Skeletal muscle tissue (tissue), 4 donors: ENCODE results near the gene PPM1D. TPM values are rescaled to one million over a fixed set of nuclear protein-coding genes. Genes with fewer than 3 reads are reported as not detected.
"Not testable (repeated sequence)": the region's sequence is repeated elsewhere in the genome, so short reads cannot be mapped to it uniquely, and the experiment has no call there.

Experiments
- H3K27ac ChIP-seq: one replicate; pipeline ENCODE4 v1.7.0; 2013; ENCODE audit warnings: mild to moderate bottlenecking, low read depth, low read length, inconsistent platforms
- H3K27me3 ChIP-seq, 3 donors: one replicate each; pipeline ENCODE4 v1.7.0; 2013; ENCODE audit warnings: low read length in 3 of 3; ENCODE audit not compliant: control insufficient read depth in 3 of 3, insufficient read depth in 3 of 3
- H3K36me3 ChIP-seq, 3 donors: one replicate each; pipeline ENCODE4 v1.7.0; 2013; ENCODE audit warnings: low read length in 3 of 3; ENCODE audit not compliant: control insufficient read depth in 3 of 3, insufficient read depth in 3 of 3
- H3K4me1 ChIP-seq, 3 donors: one replicate each; pipeline ENCODE4 v1.7.0; 2013; ENCODE audit warnings: low read length in 3 of 3, mild to moderate bottlenecking in 3 of 3; ENCODE audit not compliant: control insufficient read depth in 3 of 3, insufficient read depth in 3 of 3
- H3K4me3 ChIP-seq, 3 donors: one replicate each; pipeline ENCODE4 v1.7.0; 2013; ENCODE audit warnings: low read length in 3 of 3
- H3K9ac ChIP-seq, 3 donors: one replicate each; pipeline ENCODE4 v1.7.0; 2013; ENCODE audit warnings: low read length in 3 of 3, mild to moderate bottlenecking in 3 of 3, moderate library complexity in 2 of 3, low read depth in 1 of 3
- H3K9me3 ChIP-seq, 3 donors: one replicate each; pipeline ENCODE4 v1.7.0; 2013; ENCODE audit warnings: low read length in 3 of 3; ENCODE audit not compliant: control insufficient read depth in 3 of 3
- total RNA-seq: library from RNA; depleted of rRNA; stranded (reverse); fragments of >200 nt; gene quantifications from one replicate; pipeline ENCODE4 v1.2.3, GENCODE V29; 2014
- donor health status: Osteomylitis.

Gene PPM1D
- total RNA-seq, 1 donor from 2014 or later, result 7.3 TPM

GRCh38 chr17:60656499-60656898 lies 56.5 kb downstream of the PPM1D start:
- H3K9ac ChIP-seq, result no peak overlapping the region
- H3K27ac ChIP-seq, result no peak overlapping the region
- no peaks in the 10 kb centered on the region for H3K9me3 ChIP-seq
- H3K36me3 ChIP-seq, result peaks cover 2 to 11% (median 4%) of the 10 kb centered on the region in 3 donors
- H3K4me3 ChIP-seq, result no peak overlapping the region
- H3K4me1 ChIP-seq, result no peaks in the 10 kb centered on the region
- no peaks in the 10 kb centered on the region for H3K27me3 ChIP-seq

GRCh38 chr17:60659156-60659555 lies 59.2 kb downstream of the PPM1D start:
- Histone ChIP-seq H3K4me3 (no peak overlapping the region), H3K4me1 (no peaks in the 10 kb centered on the region), H3K9ac (no peak overlapping the region), H3K27ac (no peak overlapping the region), H3K36me3 (peaks cover 2 to 9% (median 6%) of the 10 kb centered on the region in 3 donors), H3K9me3 (no peaks in the 10 kb centered on the region), H3K27me3 (no peaks in the 10 kb centered on the region)

DNA sequence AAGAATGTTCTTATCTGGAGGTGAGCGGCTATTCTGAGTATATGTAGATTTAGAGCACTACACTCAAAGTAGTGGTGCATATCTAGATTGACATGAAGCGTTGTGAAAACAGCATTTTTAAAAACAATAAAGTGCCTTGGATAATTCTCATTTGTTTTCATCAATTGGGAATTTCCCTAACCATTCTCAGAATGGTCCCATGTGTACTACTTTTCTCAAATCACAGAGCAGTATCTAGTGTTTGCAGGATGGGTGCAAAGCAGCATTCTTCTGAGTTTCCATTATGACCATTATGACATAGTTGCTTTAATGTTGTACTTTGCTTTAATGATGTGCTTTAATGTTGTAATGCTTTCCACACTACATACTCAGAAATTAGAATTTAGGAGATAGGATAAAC lies 61.5 kb downstream of the PPM1D start:
- no peaks in the 10 kb centered on the region for H3K27me3 ChIP-seq
- no peaks in the 10 kb centered on the region for H3K9me3 ChIP-seq
- H3K27ac ChIP-seq, result no peak overlapping the region
- H3K9ac ChIP-seq, result no peak overlapping the region
- H3K36me3 ChIP-seq, result peaks cover 2 to 17% (median 11%) of the 10 kb centered on the region in 3 donors
- no peaks in the 10 kb centered on the region for H3K4me1 ChIP-seq
- H3K4me3 ChIP-seq, result no peak overlapping the region

DNA sequence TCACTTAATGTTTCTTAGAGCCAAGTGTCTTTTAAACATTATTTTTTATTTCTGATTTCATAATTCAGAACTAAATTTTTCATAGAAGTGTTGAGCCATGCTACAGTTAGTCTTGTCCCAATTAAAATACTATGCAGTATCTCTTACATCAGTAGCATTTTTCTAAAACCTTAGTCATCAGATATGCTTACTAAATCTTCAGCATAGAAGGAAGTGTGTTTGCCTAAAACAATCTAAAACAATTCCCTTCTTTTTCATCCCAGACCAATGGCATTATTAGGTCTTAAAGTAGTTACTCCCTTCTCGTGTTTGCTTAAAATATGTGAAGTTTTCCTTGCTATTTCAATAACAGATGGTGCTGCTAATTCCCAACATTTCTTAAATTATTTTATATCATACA lies 64.0 kb downstream of the PPM1D start:
- Histone ChIP-seq H3K4me3 (no peak overlapping the region), H3K9ac (no peak overlapping the region), H3K27me3 (no peaks in the 10 kb centered on the region), H3K4me1 (no peaks in the 10 kb centered on the region), H3K36me3 (peaks cover 0 to 9% (median 8%) of the 10 kb centered on the region in 3 donors), H3K9me3 (no peaks in the 10 kb centered on the region), H3K27ac (no peak overlapping the region)

GRCh38 chr17:60665602-60666001 lies 65.6 kb downstream of the PPM1D start:
- no peaks in the 10 kb centered on the region for H3K4me1 ChIP-seq
- H3K27ac ChIP-seq, result no peak overlapping the region
- no peaks in the 10 kb centered on the region for H3K27me3 ChIP-seq
- peaks cover 0 to 9% (median 8%) of the 10 kb centered on the region in 3 donors for H3K36me3 ChIP-seq
- H3K4me3 ChIP-seq, result no peak overlapping the region
- no peaks in the 10 kb centered on the region for H3K9me3 ChIP-seq
- no peak overlapping the region for H3K9ac ChIP-seq

GRCh38 chr17:60668741-60669140 lies 68.7 kb downstream of the PPM1D start:
- not testable (repeated sequence) for H3K4me3 ChIP-seq, H3K4me1 ChIP-seq, H3K9ac ChIP-seq, H3K36me3 ChIP-seq, H3K27me3 ChIP-seq, H3K27ac ChIP-seq, H3K9me3 ChIP-seq

GRCh38 chr17:60671482-60671881 lies 71.5 kb downstream of the PPM1D start:
- Histone ChIP-seq H3K9me3 (peaks cover 0 to 5% (median 2%) of the 10 kb centered on the region in 3 donors), H3K9ac (no peak overlapping the region), H3K27me3 (no peaks in the 10 kb centered on the region), H3K4me1 (no peaks in the 10 kb centered on the region), H3K27ac (no peak overlapping the region), H3K36me3 (no peaks in the 10 kb centered on the region), H3K4me3 (no peak overlapping the region)

DNA sequence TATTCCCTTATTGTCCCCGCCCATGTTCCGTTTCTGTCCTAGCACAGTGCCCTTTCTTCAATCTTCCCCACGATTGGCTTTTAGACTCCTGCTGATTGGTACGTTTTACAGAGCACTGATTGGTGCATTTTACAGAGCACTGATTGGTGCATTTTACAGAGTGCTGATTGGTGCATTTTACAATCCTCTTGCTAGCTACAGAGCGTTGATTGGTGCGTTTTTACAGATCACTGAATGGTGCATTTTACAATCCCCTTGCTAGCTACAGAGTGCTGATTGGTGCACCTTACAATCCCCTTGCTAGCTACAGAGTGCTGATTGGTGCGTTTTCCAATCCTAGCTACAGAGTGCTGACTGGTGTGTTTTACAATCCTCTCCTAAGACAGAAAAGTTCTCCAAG lies 74.6 kb downstream of the PPM1D start:
- H3K27me3 ChIP-seq, H3K27ac ChIP-seq, H3K9ac ChIP-seq, H3K4me3 ChIP-seq, H3K36me3 ChIP-seq, H3K9me3 ChIP-seq: not testable (repeated sequence)
- peaks cover 9 to 13% (median 10%) of the 10 kb centered on the region in 3 donors for H3K4me1 ChIP-seq

DNA sequence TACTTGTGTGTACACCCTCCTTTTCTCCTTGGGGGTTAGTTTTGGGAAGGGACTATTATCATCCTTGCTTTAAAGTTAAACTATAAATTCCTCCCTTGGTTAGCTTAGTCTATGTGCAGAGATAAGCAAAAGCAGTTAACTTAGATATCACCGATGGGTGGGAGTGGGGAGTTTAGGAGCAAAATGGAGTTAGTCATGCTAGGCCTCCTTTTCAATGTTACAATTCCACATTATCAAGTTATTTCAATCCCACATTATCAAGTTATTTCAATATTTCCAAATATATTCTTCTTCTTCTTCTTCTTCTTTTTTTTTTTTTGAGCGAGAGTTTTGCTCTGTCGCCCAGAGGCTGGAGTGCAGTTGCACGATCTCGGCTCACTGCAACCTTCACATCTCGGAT lies 76.0 kb downstream of the PPM1D start:
- Histone ChIP-seq H3K36me3 (peaks cover 0 to 5% (median 0%) of the 10 kb centered on the region in 3 donors), H3K4me1 (peaks cover 9 to 13% (median 10%) of the 10 kb centered on the region in 3 donors), H3K9ac (no peak overlapping the region), H3K4me3 (no peak overlapping the region), H3K27me3 (no peaks in the 10 kb centered on the region), H3K9me3 (peaks cover 0 to 5% (median 2%) of the 10 kb centered on the region in 3 donors), H3K27ac (no peak overlapping the region)

DNA sequence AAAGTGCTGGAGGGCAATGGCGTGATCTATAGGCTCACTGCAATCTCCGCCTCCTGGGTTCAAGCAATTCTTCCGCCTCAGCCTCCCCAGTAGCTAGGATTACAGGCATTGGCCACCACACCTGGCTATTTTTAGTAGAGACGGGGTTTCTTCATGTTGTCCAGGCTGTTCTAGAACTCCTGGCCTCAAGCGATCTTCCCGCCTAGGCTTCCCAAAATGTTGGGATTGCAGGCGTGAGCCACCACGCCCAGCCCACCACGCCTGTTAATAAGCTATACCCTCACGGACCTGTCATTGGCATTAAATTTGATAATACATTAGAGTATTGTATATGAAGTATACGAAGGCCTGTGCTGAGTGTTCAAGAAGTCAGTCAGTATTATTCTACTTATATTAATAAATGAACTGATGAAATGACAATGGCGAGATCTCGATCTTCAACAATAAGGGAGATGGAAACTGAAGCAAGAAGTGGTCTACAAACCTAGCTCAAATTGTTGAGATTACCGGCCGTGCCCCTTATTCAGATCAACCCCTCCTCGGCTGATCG lies 76.8 kb downstream of the PPM1D start:
- Histone ChIP-seq H3K36me3 (peaks cover 0 to 5% (median 0%) of the 10 kb centered on the region in 3 donors), H3K27ac (peak overlapping the region; percentile 82)

More for the DNA sequence above, 76.8 kb downstream of the PPM1D start:
- H3K9ac ChIP-seq, result peak overlapping the region; percentile 75 to 87 (median 80)
- peaks cover 0 to 5% (median 2%) of the 10 kb centered on the region in 3 donors for H3K9me3 ChIP-seq
- H3K4me3 ChIP-seq, result peak overlapping the region; percentile 94 to 99 (median 95)
- H3K27me3 ChIP-seq, result no peaks in the 10 kb centered on the region
- peaks cover 9 to 13% (median 10%) of the 10 kb centered on the region in 3 donors for H3K4me1 ChIP-seq
